Cardiac fibroblast (primary cell): Measurements from ENCODE around the gene MEG3.

Experiments
- DNase-seq, 2 donors: peaks; one replicate each; pipeline versions ENCODE4 v3.0.0 to v3.0.0-alpha.2; 2010; ENCODE audit warnings: low read depth in 2 of 2
- H3K4me3 ChIP-seq, 2 donors: replicated peaks in 1 of 2; 1 replicate in 1 of 2; 2 replicates in 1 of 2; pipeline ENCODE4 v1.5.1; 2011; ENCODE audit warnings: low read depth in 2 of 2, low read length in 2 of 2, mild to moderate bottlenecking in 2 of 2, moderate library complexity in 1 of 2
- CTCF ChIP-seq: IDR thresholded peaks from one replicate; pipeline ENCODE4 v1.5.1; 2011; ENCODE audit warnings: low read depth, mild to moderate bottlenecking, low read length, inconsistent platforms

The MEG3 gene

GRCh38 chr14:100881211-100882025, 55.5 kb downstream of the MEG3 start:
- no peak for TF ChIP-seq CTCF
- DNase-seq: no peak
- no peak overlapping the region for H3K4me3 ChIP-seq

- no peak for TF ChIP-seq CTCF
- no peak overlapping the region for H3K4me3 ChIP-seq
- DNase-seq: no peak
Observed at GRCh38 chr14:100882026-100882967, 56.4 kb downstream of the MEG3 start.

GRCh38 chr14:100882991-100883788, 57.3 kb downstream of the MEG3 start:
- TF ChIP-seq CTCF: no peak
- DNase-seq: no peak
- H3K4me3 ChIP-seq: no peak overlapping the region

- no peak for TF ChIP-seq CTCF
- no peak for DNase-seq
- H3K4me3 ChIP-seq: no peak overlapping the region
Observed at GRCh38 chr14:100883789-100884101, 57.8 kb downstream of the MEG3 start.

- H3K4me3 ChIP-seq: no peak overlapping the region
Observed at GRCh38 chr14:100884456-100884855, 58.5 kb downstream of the MEG3 start.

More at GRCh38 chr14:100884456-100884855, 58.5 kb downstream of the MEG3 start:
- TF ChIP-seq CTCF: no peak
- no peak for DNase-seq
